ENCODE results near the gene RAD52.
"Not testable (repeated sequence)": the region's sequence is repeated elsewhere in the genome, so short reads cannot be mapped to it uniquely, and the experiment has no call there.

The RAD52 gene

GRCh38 chr12:968545-968944 is 19.1 kb upstream of the RAD52 start:
- DNase-seq (ENCODE audit: extremely low read depth in 1 of 2, low read depth in 1 of 2), result no peak

GRCh38 chr12:967641-968040 is 18.1 kb upstream of the RAD52 start:
- DNase-seq (ENCODE audit: extremely low read depth in 1 of 2, low read depth in 1 of 2), result no peak

GRCh38 chr12:966724-967123 is 17.2 kb upstream of the RAD52 start:
- DNase-seq (ENCODE audit: extremely low read depth in 1 of 2, low read depth in 1 of 2), result no peak

- DNase-seq (ENCODE audit: extremely low read depth in 1 of 2, low read depth in 1 of 2), result no peak
Measured at GRCh38 chr12:958588-959123, 9.2 kb upstream of the RAD52 start.

GRCh38 chr12:955939-956338 is 6.4 kb upstream of the RAD52 start:
- DNase-seq (ENCODE audit: extremely low read depth in 1 of 2, low read depth in 1 of 2), result no peak

GRCh38 chr12:954741-955140 is 5.2 kb upstream of the RAD52 start:
- no peak for DNase-seq (ENCODE audit: extremely low read depth in 1 of 2, low read depth in 1 of 2)

- DNase-seq (ENCODE audit: extremely low read depth in 1 of 2, low read depth in 1 of 2), result no peak
Measured at GRCh38 chr12:953776-954175, 4.3 kb upstream of the RAD52 start.

- DNase-seq (ENCODE audit: extremely low read depth in 1 of 2, low read depth in 1 of 2), result no peak
Measured at GRCh38 chr12:951176-951575, 1.7 kb upstream of the RAD52 start.

GRCh38 chr12:948238-948637 is 1.3 kb downstream of the RAD52 start:
- no peak for DNase-seq (ENCODE audit: extremely low read depth in 1 of 2, low read depth in 1 of 2)

- no peak for DNase-seq (ENCODE audit: extremely low read depth in 1 of 2, low read depth in 1 of 2)
Measured at GRCh38 chr12:946631-947030, 2.9 kb downstream of the RAD52 start.

- no peak for DNase-seq (ENCODE audit: extremely low read depth in 1 of 2, low read depth in 1 of 2)
Measured at GRCh38 chr12:946212-946611, 3.3 kb downstream of the RAD52 start.

GRCh38 chr12:944211-944610 is 5.3 kb downstream of the RAD52 start:
- DNase-seq (ENCODE audit: extremely low read depth in 1 of 2, low read depth in 1 of 2), result no peak

GRCh38 chr12:943051-943450 is 6.4 kb downstream of the RAD52 start:
- no peak for DNase-seq (ENCODE audit: extremely low read depth in 1 of 2, low read depth in 1 of 2)

- no peak for DNase-seq (ENCODE audit: extremely low read depth in 1 of 2, low read depth in 1 of 2)
Measured at GRCh38 chr12:938810-939209, 10.7 kb downstream of the RAD52 start.

- no peak for DNase-seq (ENCODE audit: extremely low read depth in 1 of 2, low read depth in 1 of 2)
Measured at GRCh38 chr12:936377-937345, 12.8 kb downstream of the RAD52 start.

GRCh38 chr12:935891-936290 is 13.6 kb downstream of the RAD52 start:
- not testable (repeated sequence) for DNase-seq (ENCODE audit: extremely low read depth in 1 of 2, low read depth in 1 of 2)

GRCh38 chr12:931591-931990 is 17.9 kb downstream of the RAD52 start:
- DNase-seq (ENCODE audit: extremely low read depth in 1 of 2, low read depth in 1 of 2), result no peak

- DNase-seq (ENCODE audit: extremely low read depth in 1 of 2, low read depth in 1 of 2), result no peak
Measured at GRCh38 chr12:931060-931459, 18.4 kb downstream of the RAD52 start.

- DNase-seq (ENCODE audit: extremely low read depth in 1 of 2, low read depth in 1 of 2), result no peak
Measured at GRCh38 chr12:926641-927040, 22.9 kb downstream of the RAD52 start.

- DNase-seq (ENCODE audit: extremely low read depth in 1 of 2, low read depth in 1 of 2), result no peak
Measured at GRCh38 chr12:922285-922684, 27.2 kb downstream of the RAD52 start.

GRCh38 chr12:920676-921075 is 28.8 kb downstream of the RAD52 start:
- DNase-seq (ENCODE audit: extremely low read depth in 1 of 2, low read depth in 1 of 2), result no peak

GRCh38 chr12:916712-917445 is 32.6 kb downstream of the RAD52 start:
- DNase-seq (ENCODE audit: extremely low read depth in 1 of 2, low read depth in 1 of 2), result no peak
